ENCODE data around the gene ME2. TPM values are rescaled to one million over a fixed set of nuclear protein-coding genes. Genes with fewer than 3 reads are reported as not detected.
"Not testable (repeated sequence)": the region's sequence is repeated elsewhere in the genome, so short reads cannot be mapped to it uniquely, and the experiment has no call there.

ME2 gene
- total RNA-seq, 4 donors from 2014 or later = 32.6 to 55.8 (median 48.0) TPM

DNA sequence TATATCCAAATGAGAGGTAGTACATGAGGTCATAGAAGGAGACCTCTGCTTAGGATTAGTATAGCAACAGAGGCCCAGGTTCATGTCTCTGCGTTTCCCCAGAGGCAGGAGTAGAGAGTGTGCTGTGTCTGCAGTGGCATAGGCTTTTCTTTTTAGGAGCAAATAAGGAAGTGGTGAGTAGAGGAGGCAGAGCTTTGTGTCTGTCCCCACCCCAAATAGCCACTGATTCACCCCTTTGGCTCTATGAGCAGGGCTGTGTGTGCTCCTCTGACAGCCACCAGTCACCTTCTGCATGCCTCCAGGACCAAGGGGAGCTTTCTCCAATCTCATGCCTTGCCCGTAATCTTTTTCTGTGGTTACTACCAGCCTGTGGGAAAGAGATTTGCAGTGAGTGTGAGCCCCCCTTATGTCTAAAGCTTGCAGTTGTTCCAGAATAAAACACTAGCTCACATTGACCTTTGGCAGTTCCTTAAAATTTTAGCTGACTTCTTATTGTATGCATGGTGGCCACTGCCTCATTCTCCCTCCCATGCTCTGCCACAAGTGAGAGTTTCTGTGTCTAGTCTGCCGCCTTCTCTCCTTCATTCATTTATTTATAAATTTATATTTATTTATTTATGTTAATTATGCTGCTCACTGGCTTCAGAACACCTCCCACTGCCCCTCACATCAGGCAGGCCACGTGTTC, 65.5 kb downstream of the ME2 start:
- TF ChIP-seq EP300 (IDR thresholded peaks at IDR 0.05) = no peak
- TF ChIP-seq, protein P1, sequence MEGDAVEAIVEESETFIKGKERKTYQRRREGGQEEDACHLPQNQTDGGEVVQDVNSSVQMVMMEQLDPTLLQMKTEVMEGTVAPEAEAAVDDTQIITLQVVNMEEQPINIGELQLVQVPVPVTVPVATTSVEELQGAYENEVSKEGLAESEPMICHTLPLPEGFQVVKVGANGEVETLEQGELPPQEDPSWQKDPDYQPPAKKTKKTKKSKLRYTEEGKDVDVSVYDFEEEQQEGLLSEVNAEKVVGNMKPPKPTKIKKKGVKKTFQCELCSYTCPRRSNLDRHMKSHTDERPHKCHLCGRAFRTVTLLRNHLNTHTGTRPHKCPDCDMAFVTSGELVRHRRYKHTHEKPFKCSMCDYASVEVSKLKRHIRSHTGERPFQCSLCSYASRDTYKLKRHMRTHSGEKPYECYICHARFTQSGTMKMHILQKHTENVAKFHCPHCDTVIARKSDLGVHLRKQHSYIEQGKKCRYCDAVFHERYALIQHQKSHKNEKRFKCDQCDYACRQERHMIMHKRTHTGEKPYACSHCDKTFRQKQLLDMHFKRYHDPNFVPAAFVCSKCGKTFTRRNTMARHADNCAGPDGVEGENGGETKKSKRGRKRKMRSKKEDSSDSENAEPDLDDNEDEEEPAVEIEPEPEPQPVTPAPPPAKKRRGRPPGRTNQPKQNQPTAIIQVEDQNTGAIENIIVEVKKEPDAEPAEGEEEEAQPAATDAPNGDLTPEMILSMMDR (IDR thresholded peaks at IDR 0.05) = no peak
- no peak for TF ChIP-seq POLR2A (IDR thresholded peaks at IDR 0.05)
- H3K9me3 ChIP-seq = no peaks in the 10 kb centered on the region
- H3K4me1 ChIP-seq = no peaks in the 10 kb centered on the region
- no peaks in the 10 kb centered on the region for H3K27me3 ChIP-seq
- peaks cover 0 to 72% (median 0%) of the 10 kb centered on the region in 3 donors for H3K36me3 ChIP-seq
- no peak overlapping the region for H3K4me3 ChIP-seq
- H3K27ac ChIP-seq = peak overlapping the region in 1 of 4 donors; percentile 16
- peak in 1 of 2 donors; percentile 7 for DNase-seq (ENCODE audit: low spot score in 2 of 2)
- 71 to 79% methylated on average over 4 of the region's 4 CpGs for WGBS, 2 donors

DNA sequence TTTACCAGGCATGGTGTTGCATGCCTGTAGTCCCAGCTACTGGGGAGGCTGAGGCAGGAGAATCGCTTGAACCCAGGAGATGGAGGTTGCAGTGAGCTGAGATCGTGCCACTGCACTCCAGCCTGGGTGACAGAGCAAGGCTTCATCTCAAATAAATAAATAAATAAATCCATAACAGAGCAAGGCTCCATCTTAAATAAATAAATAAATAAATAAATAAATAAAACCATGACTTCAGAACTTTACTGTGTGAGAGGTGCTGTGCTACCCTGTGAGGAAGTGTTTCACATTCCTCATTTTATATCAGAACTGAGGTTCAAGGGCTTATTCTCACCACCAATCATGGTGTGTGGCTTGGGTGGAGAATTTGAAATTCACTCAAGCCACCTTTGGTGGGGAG, 67.0 kb downstream of the ME2 start:
- H3K27me3 ChIP-seq; DNase-seq (ENCODE audit: low spot score in 2 of 2); H3K27ac ChIP-seq; H3K9me3 ChIP-seq; H3K4me1 ChIP-seq; H3K4me3 ChIP-seq: not testable (repeated sequence)
- H3K36me3 ChIP-seq = peaks cover 0 to 61% (median 0%) of the 10 kb centered on the region in 3 donors
- 100% methylated on average over 2 of the region's 2 CpGs for WGBS, 2 donors

DNA sequence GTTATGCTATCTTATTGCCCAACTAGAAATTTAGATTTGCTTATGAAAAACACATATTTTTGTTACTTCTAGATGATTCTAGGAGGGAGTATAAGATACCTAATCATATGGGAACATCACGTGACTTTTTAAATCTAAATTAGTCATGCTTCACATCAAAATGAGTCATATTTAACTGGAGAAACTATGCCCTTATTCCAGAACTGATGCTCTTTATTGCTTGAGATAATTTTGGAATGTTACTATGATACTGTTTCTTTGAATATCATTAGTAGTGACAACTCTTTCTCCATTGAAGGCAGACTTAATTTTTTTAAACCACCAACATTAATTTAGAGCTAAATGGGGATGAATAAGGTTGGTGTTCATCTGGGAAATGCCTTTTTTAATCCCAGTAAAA, 69.0 kb downstream of the ME2 start:
- Histone ChIP-seq H3K9me3 (no peaks in the 10 kb centered on the region), H3K4me3 (no peak overlapping the region), H3K27ac (no peak overlapping the region), H3K36me3 (peaks cover 0 to 56% (median 0%) of the 10 kb centered on the region in 3 donors), H3K4me1 (no peaks in the 10 kb centered on the region), H3K27me3 (no peaks in the 10 kb centered on the region)
- TF ChIP-seq EP300 (IDR thresholded peaks at IDR 0.05) = no peak
- TF ChIP-seq, protein P1 (IDR thresholded peaks at IDR 0.05) = no peak
- TF ChIP-seq POLR2A (IDR thresholded peaks at IDR 0.05) = no peak
- WGBS, 2 donors = 43 to 51% methylated on average over 1 of the region's 1 CpG
- DNase-seq (ENCODE audit: low spot score in 2 of 2) = no peak

DNA sequence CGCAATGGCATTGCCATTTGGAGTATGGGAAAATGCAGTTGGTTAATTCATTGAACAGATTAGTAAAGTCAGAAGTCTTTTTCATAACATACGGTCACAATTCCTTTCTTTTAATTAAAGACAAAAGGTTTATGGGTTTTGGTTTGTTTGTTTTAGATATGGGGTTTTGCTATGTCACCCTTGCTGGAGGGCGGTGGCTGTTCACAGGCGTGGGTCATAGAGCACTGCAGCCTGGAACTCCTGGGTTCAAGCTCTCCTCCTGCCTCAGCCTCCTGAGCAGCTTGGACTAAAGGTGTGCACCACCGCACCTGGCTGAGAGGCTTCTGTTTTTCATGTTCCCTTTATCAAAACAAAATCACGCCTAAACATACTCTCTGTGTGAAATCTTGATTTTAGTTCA, 70.3 kb downstream of the ME2 start:
- WGBS, 2 donors = 95 to 96% methylated on average over 6 of the region's 6 CpGs
- DNase-seq (ENCODE audit: low spot score in 2 of 2) = no peak

DNA sequence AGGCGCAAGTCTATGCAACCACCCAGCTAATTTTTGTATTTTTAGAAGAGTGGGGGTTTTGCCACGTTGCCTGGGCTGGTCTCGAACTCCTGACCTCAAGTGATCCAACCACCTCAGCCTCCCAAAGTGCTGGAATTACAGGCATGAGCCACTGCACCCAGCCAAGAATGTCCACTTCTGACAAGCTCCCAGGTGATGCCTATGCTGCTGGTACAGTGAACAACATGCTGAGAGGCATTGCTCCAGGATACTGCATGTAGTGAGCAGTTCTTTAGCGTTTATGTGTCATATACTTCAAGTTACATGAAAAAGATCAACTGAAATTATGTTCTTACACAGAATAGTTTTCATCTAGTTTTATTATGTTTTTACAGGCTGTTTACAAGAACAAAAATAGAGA, 71.7 kb downstream of the ME2 start:
- H3K4me1 ChIP-seq = no peaks in the 10 kb centered on the region
- 83 to 85% methylated on average over 4 of the region's 4 CpGs for WGBS, 2 donors
- no peaks in the 10 kb centered on the region for H3K27me3 ChIP-seq
- no peak overlapping the region for H3K4me3 ChIP-seq
- no peak for DNase-seq (ENCODE audit: low spot score in 2 of 2)
- H3K9me3 ChIP-seq = no peaks in the 10 kb centered on the region
- TF ChIP-seq, protein P1 (IDR thresholded peaks at IDR 0.05) = no peak
- TF ChIP-seq POLR2A (IDR thresholded peaks at IDR 0.05) = no peak
- TF ChIP-seq EP300 (IDR thresholded peaks at IDR 0.05) = no peak
- peaks cover 0 to 31% (median 0%) of the 10 kb centered on the region in 3 donors for H3K36me3 ChIP-seq
- no peak overlapping the region for H3K27ac ChIP-seq

More for the DNA sequence above, 70.3 kb downstream of the ME2 start:
- no peak overlapping the region for H3K27ac ChIP-seq
- TF ChIP-seq, protein P1 (IDR thresholded peaks at IDR 0.05) = no peak
- TF ChIP-seq POLR2A (IDR thresholded peaks at IDR 0.05) (no peak), EP300 (IDR thresholded peaks at IDR 0.05) (no peak)
- H3K4me1 ChIP-seq = no peaks in the 10 kb centered on the region
- H3K27me3 ChIP-seq = no peaks in the 10 kb centered on the region
- H3K4me3 ChIP-seq = no peak overlapping the region
- peaks cover 0 to 45% (median 0%) of the 10 kb centered on the region in 3 donors for H3K36me3 ChIP-seq
- H3K9me3 ChIP-seq = no peaks in the 10 kb centered on the region

All from tibial nerve (tissue), 4 donors.